Stimulated activated CD8-positive, alpha-beta memory T cell treated with anti-CD3 and anti-CD28 coated beads, Interleukin-4, amount 100 ng/mL, for 4 hours (primary cell): Measurements from ENCODE around the gene ERMP1.
"Not testable (repeated sequence)": the region's sequence is repeated elsewhere in the genome, so short reads cannot be mapped to it uniquely, and the experiment has no call there.

Experiments used
- DNase-seq, 2 donors: peaks; one replicate each; pipeline ENCODE4 v3.0.0-alpha.2; 2020; ENCODE audit warnings: low read depth in 2 of 2, low spot score in 1 of 2

Gene ERMP1

GRCh38 chr9:5784526-5785315 is 48.2 kb downstream of the ERMP1 start:
- DNase-seq: no peak

DNA sequence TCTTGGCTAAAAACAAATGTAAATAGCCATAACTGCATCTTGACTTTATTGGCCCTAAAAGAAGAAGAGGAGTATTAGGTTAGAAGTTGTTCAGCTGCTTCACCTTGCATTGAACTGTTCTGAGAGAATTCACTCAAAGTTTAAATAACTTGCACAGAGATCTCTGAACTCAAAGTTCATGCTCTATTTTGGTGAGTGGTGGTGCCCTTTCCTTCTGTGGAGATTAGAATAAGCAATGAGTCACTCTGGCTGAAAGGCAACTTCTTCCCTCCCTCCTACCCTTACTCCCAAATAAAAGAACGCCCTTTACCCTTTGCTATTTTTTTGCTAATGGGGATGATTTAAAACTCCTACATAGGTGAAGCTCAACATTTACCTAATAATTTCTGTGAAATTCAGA is 48.9 kb downstream of the ERMP1 start:
- DNase-seq: no peak

GRCh38 chr9:5783420-5783819 is 49.5 kb downstream of the ERMP1 start:
- not testable (repeated sequence) for DNase-seq

GRCh38 chr9:5779705-5780218 is 53.2 kb downstream of the ERMP1 start:
- DNase-seq: not testable (repeated sequence)

- no peak for DNase-seq
These were observed 54.1 kb downstream of the ERMP1 start for GRCh38 chr9:5778805-5779204.

GRCh38 chr9:5773324-5773999 is 59.5 kb downstream of the ERMP1 start:
- DNase-seq: no peak

DNA sequence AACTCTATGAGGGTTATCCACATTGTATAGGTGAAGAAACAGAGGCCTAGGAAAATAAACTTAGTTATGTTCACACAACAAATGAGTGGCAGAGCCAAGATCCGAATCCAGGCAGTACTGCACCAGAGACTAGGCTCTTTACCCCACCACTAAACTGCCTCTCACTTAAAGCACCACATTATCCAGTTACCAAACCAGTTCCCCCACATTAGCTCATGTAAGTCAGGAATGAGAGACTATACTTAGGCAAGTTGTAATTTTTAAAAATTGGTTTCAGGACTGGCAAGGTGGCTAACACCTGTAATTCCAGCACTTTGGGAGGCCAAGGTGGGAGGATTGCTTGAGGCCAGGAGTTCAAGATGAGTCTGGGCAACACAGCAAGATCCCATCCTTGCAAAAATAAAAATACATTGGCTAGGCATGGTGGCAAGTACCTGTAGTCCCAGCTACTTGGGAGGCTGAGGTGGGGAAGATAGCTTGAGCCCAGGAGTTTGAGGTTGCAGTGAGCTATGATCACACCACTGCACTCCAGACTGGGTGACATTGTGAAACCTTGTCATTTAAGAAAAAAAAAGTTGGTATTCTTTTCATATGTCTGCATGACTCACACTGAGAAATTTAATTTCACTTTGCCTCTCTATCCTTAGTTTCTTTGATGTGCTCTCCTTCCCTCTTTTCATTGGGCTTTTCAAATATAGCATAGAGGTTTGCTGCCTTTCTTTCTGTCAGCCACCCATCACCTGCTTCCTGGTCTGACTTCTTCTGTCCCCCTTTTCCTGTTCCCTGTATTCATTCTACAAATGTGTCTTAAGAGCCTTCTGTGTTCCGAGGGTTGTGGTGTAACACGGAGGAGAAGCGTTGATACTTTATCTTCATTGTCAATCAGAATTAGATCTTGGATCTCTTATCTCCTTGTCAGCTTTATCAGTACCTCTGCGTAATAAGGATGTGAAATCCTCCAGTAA is 64.7 kb downstream of the ERMP1 start:
- no peak for DNase-seq

- no peak for DNase-seq
These were observed 68.6 kb downstream of the ERMP1 start for GRCh38 chr9:5764130-5764868.

GRCh38 chr9:5762421-5762820 is 70.5 kb downstream of the ERMP1 start:
- no peak for DNase-seq

DNA sequence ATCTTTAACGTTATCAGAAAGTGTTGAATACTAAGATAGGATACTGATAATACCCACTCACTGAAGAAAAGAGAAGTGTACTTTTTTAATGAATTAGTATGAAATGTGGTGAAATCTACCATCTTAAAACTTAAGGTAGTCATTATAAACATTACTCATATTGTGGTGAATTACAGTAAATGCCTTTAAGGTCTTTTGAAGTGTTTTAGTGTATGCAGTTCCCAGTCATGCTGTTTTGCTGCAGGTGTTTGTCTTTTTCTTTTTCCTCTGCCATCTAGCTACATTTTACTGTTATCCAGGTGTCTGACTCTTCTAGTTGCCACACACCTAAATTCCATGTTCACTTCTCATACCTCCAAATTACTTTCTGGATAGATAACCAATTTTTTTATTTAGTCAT is 72.6 kb downstream of the ERMP1 start:
- DNase-seq: no peak

DNA sequence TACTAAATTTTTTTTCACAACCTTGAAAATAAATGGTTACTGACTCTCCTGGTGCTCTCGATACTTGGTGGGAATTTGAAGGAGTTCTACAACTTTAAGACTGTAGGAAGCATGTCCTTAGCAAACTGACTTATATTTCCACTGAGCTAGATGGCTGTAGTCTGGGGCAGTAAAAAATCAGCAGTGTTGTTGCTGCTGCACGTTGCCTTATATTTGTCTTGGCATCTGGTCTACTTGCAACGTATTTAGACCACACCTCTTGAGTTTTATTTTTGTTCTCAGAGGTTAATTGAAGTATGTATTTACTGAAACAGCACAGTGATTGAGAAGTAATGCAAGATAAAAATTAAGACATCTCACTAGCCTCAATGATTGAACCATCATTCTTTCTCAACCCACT is 76.3 kb downstream of the ERMP1 start:
- DNase-seq: no peak

GRCh38 chr9:5750569-5750968 is 82.3 kb downstream of the ERMP1 start:
- no peak for DNase-seq

DNA sequence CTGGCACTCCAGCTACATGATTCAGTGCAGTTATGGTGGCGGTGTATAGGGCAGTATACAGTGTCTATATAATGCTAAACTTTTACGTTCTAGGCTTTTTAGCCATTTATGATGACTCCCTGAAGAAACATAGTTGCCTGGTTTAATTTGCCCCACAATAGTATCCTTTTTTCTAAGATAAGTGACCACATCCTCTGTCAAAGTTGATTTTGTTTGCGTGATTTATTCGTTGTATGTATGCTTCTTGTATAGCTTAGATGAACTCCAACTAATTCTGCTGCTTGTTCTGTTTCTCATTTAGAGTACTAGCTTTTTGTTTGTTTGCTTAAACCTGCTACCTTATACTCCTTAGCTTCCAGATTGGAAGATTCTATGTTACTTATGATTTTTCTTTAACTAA is 83.6 kb downstream of the ERMP1 start:
- DNase-seq: no peak

GRCh38 chr9:5748438-5748837 is 84.5 kb downstream of the ERMP1 start:
- no peak for DNase-seq

DNA sequence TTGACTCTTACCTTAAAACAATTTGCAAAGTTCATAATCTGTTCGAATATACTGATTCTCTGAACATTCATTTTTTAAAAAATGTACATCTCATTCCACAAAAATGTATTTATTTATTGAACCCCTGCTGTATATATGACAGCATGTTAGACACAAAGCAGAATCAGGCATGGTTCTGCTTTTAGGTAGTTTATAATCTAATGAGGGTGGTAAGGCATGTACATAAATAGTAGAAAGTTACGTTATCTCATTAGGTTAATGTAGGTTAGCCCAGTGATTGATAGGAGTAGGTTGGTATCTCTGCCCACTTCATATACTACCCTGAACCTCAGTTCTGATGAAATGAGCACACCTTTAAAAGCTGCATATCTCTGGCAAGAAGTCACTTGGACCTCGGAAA is 89.8 kb downstream of the ERMP1 start:
- no peak for DNase-seq

DNA sequence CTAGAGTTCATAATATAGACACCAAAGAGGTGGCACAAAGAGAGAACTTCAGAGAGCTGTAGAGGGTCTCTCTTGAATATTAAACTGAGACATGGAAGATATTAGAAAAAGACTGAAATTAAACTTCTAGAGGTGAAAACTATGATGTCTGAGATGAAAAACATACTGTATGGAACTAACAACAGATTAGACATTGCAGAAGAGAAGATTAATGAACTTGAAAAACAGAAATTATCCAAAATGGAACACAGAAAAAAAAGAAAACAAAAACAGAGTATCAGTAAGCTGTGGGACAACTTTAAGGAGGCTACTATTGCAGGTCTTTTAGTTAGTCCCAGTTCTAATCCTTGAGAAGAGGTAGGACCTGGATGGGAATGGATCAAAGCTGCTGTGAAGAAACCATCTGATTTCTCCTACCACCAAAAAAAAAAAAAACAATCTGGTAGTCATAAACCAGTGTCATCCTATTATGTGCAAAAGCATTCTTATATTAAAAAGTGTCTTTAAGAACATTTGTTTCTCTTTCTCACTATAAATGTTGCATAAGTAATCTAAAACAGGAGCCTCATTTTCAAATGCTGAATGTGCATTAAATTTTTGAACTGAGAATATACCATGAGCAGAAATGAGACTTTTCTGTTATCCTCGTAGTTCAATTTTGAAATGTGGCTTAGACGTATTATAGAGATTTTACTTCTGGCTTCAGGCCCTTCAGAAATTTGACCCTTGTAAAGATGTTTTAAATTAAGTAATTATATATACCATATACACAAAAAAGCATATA is 96.2 kb downstream of the ERMP1 start:
- DNase-seq: no peak

- no peak for DNase-seq
These were observed 97.8 kb downstream of the ERMP1 start for GRCh38 chr9:5735072-5735471.
